HG03469 (cell line): Measurements from ENCODE around the gene TCP1.
"Not testable (repeated sequence)": the region's sequence is repeated elsewhere in the genome, so short reads cannot be mapped to it uniquely, and the experiment has no call there.

Experiments
- ATAC-seq: cut with Tn5 transposase; IDR thresholded peaks from one replicate; pipeline ENCODE4 v1.9.1; 2021; ENCODE audit warnings: mild to moderate bottlenecking, moderate library complexity, moderate number of reproducible peaks; ENCODE audit not compliant: unreplicated experiment

TCP1 gene

DNA sequence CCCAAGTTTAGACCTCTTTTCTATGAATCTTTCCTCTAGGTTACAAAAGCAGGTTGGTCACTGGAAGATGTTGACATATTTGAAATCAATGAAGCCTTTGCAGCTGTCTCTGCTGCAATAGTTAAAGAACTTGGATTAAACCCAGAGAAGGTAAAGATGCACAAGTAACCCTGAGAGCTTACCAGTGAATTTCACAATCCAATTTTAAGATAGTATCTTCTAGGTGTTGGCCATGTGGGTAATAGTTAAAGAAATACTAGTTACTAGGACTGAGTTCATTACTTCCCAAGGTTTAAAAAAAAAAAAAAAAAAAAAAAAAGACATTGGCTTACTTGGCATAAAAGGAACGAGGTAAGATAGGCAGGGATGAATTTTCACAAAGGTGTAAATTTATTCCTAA lies 11.3 kb downstream of the TCP1 start:
- ATAC-seq: no peak

GRCh38 chr6:159777240-159777904 lies 12.0 kb downstream of the TCP1 start:
- no peak for ATAC-seq

GRCh38 chr6:159772196-159772595 lies 17.2 kb downstream of the TCP1 start:
- ATAC-seq: no peak

GRCh38 chr6:159769470-159769869 lies 19.9 kb downstream of the TCP1 start:
- ATAC-seq: no peak

DNA sequence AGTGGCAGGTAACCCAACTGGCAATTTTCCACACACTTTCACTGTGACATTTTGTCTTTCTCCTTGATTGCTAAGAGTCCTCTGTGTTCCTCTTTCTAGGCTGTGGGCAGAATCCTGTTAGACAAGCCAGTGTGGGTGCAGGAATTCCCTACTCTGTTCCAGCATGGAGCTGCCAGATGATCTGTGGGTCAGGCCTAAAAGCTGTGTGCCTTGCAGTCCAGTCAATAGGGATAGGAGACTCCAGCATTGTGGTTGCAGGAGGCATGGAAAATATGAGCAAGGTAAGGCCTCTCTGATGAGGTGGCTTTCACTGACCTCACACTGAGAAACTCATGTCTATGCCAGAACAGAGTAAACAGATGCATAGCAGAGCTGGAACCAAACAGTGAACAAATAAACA lies 22.5 kb downstream of the TCP1 start:
- ATAC-seq: no peak

DNA sequence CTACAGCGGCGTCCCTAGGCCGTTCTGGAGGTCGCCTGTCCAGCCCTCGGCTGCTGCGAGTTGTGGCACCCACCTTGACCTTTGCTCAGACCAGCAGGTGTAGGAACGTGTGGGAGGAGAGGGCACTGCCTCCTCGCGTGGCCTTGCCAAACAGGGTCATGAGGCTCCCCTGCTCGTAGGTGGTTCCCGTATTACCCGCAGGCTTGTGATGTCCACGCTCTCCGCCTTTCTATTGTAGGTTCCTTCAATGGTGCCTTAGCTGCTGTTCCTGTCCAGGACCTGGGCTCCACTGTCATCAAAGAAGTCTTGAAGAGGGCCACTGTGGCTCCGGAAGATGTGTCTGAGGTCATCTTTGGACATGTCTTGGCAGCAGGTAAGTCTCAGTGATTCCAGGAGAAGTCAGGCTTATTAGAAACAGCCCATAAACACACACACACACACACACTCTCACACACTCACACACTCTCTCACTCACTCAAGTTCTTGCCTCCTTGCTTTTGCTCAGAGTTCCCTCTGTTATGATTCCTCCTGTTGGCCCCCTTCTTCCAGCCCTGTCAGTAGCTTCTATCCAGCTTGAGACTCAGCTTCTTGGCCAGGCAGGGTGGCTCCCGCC lies 26.6 kb downstream of the TCP1 start:
- ATAC-seq: no peak

DNA sequence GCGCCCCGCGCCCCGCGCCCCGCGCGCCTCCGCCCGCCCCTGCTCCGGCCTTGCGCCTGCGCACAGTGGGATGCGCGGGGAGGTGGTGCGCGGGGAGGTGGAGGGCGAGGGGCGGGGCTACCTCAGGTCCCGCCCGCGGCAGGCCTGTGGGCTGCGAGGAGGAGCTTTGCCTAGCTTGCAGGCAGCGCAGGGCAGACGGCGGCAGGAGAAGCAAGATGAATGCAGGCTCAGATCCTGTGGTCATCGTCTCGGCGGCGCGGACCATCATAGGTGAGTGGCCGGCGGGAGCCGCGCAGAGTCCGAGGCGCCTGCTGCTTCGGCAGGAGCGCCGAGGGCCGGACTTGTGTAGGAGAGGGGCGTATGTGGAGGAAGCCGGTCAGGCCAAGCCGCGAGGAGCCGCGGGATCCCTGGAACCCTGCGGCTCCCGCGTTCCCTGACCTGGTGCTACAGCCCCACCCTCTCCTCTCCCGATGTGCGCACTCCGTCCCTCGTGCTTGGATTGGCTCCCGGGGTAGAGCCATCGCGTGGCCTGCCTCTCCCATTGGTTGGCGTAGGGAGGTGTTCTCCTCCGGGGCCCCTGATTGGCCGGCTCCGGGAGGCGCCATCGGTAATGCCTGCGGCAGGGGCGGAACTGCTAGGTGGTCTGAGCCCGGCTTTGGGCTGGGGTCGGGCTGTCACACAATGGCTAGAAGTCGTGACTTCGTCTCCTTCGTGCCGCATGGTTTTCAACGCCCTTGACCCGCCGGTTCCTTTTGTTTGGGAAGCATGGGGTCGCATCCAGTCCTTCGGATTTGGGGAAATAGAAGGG lies 27.3 kb downstream of the TCP1 start, which contains the start of gene ACAT2:
ACAT2 (plus strand) TSS at position 173 of the 808 bp plus-strand sequence; CDS start at position 216, 43 bp downstream.
- ATAC-seq: peak; percentile 90

DNA sequence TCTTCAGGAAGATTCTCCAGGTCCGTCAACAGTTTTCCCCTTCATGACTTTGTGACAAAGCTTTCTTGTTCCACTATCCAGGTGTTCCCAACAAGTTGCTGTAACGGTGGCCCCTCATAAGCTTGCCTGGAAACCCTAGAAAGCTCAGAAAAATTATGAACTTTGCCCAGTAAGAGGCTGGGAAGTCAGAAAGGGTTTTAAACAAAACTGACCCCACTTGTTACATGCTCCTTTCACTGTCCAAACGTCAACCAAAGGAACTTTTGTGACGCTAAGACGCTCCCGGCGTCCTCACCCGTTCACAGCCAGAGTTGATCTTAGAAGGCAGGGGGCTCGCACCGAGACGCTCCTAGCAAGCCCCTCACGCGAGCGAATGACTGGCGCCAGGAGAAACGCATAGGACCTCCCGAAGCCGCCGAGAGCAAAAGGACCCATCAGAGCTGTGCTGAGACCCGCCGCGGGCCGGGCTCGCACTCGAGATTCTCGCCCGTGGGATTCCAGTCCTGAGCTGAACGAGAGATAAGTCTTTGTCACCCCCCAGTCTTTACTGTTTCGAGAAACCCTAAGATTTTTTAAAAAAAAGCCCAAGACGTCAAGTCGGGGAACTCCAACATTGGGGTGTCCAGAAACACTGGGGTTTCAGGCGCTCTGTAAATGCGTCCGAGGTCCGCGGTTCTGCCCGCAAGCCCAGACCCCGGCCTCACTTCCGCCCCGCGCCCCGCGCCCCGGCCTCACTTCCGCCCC lies 28.1 kb downstream of the TCP1 start:
- no peak for ATAC-seq

DNA sequence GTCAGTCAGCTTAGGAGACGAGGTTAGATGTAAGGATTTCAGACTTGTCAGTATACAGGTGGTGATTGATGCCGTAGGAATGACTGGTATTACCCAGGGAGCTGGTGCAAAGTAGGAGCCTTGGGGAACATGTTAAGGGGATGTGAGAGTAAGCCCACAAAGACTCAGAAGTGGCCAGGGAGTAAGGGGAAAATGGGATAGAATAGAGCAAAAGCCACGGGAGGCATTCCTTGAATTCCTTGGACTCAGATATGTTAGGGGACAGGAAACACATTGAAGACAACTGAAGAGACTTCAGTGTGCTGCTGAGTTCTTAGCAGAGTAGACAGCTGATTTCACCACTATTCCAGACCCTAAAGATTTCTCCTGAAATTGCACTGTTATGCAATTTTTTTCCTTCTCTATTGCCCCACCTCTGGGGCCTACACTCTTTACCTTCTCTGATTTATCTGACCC lies 28.8 kb downstream of the TCP1 start:
- ATAC-seq: no peak

DNA sequence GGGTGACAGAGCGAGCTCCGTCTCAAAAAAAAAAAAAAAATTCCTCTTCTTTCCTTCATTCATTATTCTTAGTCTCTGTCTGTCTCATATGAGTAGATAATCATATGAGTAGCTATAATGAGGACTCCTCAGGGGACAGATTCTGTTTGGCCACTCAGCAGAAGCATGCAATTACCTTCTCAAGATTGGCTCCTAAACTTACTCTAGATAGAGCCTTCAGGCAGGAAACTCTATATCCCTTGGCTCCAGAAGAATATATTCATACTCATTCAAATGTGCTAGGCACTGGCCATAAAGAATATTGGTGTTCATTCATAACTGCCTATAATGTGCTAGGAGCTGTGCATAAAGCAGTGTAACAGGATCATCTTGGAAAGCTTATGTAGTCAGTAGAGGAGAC lies 29.8 kb downstream of the TCP1 start:
- no peak for ATAC-seq

- no peak for ATAC-seq
Measured at GRCh38 chr6:159758031-159759001, 31.1 kb downstream of the TCP1 start.

GRCh38 chr6:159756508-159756907 lies 32.9 kb downstream of the TCP1 start:
- no peak for ATAC-seq

GRCh38 chr6:159754959-159755914 lies 34.2 kb downstream of the TCP1 start:
- no peak for ATAC-seq

DNA sequence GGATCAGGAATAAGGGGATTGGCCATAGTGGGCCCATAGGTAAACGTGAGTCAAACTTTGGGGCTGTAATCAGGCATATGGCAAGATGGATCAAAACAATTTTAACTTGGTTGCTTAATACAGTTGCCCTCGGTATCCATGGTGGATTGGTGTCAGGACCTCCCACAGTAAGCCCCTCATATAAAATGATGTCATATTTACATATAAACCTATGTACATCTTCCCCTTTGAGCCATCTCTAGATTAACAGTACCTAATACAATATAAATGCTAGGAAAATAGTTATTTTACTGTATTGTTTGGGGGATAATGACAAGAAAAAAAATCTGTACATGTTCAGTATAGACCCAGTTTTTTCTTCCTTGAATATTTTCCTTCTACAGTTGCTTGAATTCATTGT lies 35.0 kb downstream of the TCP1 start:
- no peak for ATAC-seq

GRCh38 chr6:159753081-159753872 lies 36.1 kb downstream of the TCP1 start:
- no peak for ATAC-seq

- ATAC-seq: no peak
Measured at GRCh38 chr6:159751448-159751847, 38.0 kb downstream of the TCP1 start.

DNA sequence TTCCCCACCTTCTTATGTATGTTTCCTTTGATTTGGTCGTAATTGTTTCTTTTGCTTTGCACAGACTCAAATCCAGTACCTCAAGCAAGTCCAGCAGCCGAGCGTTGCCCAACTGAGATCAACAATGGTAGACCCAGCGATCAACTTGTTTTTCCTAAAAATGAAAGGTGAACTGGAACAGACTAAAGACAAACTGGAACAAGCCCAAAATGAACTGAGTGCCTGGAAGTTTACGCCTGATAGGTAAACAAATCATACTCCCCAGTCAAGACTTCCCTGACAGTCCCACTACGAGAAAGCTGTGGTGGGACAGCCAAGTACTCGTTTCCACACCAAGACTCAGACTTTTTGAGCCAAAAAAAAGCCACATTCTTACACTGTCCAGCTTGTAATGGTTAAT lies 41.3 kb downstream of the TCP1 start:
- not testable (repeated sequence) for ATAC-seq

DNA sequence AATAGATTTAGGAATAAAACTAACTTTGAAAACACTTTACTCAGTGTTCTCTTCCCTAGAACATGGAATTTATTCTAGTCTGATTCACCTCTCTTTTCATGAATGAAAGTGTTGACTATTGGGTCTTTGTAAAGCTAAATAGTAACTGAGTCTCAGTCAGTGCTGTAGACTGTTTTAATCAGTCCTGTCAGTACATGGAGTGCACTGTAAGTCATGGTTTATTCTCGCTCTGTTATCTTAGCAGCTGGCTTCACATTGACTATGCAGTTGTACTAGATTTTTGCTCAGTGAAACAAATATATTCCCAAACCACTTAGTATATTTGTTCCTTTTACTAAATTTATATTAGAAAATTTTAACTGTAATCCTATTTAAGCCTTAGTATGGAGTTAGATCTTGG lies 42.6 kb downstream of the TCP1 start:
- no peak for ATAC-seq
